Lower leg skin (tissue), 4 donors: ENCODE results near the gene HOXA13. TPM values are rescaled to one million over a fixed set of nuclear protein-coding genes. Genes with fewer than 3 reads are reported as not detected.

Source experiments
- DNase-seq, 2 donors: peaks; one replicate each; pipeline ENCODE4 v3.0.0-alpha.2; 2019; ENCODE audit warnings: low spot score in 2 of 2
- H3K4me3 ChIP-seq: fragments of 200-600 bp; sonication (generic); 2 replicates; pipeline ENCODE4 v1.5.1; 2017; ENCODE audit warnings: mild to moderate bottlenecking, low read depth; ENCODE audit not compliant: poor library complexity, severe bottlenecking
- CTCF ChIP-seq, 3 donors: fragments of 450-650 bp; IDR thresholded peaks; one replicate each; pipeline ENCODE4 v1.5.1; 2016; ENCODE audit warnings: antibody characterized with exemption in 3 of 3, mild to moderate bottlenecking in 3 of 3, moderate library complexity in 2 of 3
- POLR2A ChIP-seq, 2 donors: fragments of 450-650 bp; IDR thresholded peaks; one replicate each; pipeline ENCODE4 v1.6.1; 2016 to 2017; ENCODE audit warnings: antibody characterized with exemption in 2 of 2, mild to moderate bottlenecking in 1 of 2, moderate library complexity in 1 of 2
- WGBS, 2 donors: methylation state at CpG; one replicate each; pipeline ENCODE4 v1.1.5; 2018; 5-methylcytosine and 5-hydroxymethylcytosine counted together
- intact Hi-C: fragments of 100-400 bp; cut with DNase I; formaldehyde crosslinking; loops from one replicate; pipeline ENCODE4 v1.15.0; 2023; ENCODE audit warnings: low total_unique reads
- total RNA-seq, 4 donors: library from RNA; depleted of rRNA; stranded (reverse); fragments of >200 nt; gene quantifications; one replicate each; pipeline ENCODE4 v1.1.0, GENCODE V29; 2016

Gene HOXA13
- total RNA-seq, 4 donors from 2014 or later, result 0.11 to 0.54 (median 0.27) TPM

GRCh38 chr7:27164045-27164366, 35.9 kb downstream of the HOXA13 start:
- intact Hi-C loops, result loop anchor here (5.0 to 10.0 kb wide), 2 partner anchors 797 to 959 kb away; partner anchors contain the start of genes CBX3 and HNRNPA2B1
- no peak for DNase-seq
- 17% methylated on average over 12 of the region's 12 CpGs for WGBS, 2 donors
- peak overlapping the region; percentile 54 for H3K4me3 ChIP-seq
- TF ChIP-seq POLR2A (IDR thresholded peaks at IDR 0.05) (no peak), CTCF (IDR thresholded peaks at IDR 0.05) (no peak)

- 25 to 42% methylated on average over 24 of the region's 24 CpGs for WGBS, 2 donors
- no peak for DNase-seq
- intact Hi-C loops, result loop anchor here (5.0 to 10.0 kb wide), 2 partner anchors 796 to 959 kb away; partner anchors contain the start of genes CBX3 and HNRNPA2B1
- TF ChIP-seq POLR2A (IDR thresholded peaks at IDR 0.05) (no peak), CTCF (IDR thresholded peaks at IDR 0.05) (no peak)
- no peak overlapping the region for H3K4me3 ChIP-seq
These were observed 36.4 kb downstream of the HOXA13 start for GRCh38 chr7:27163288-27164044.

- 31 to 42% methylated on average over 7 of the region's 7 CpGs for WGBS, 2 donors
- DNase-seq, result no peak
- TF ChIP-seq POLR2A (IDR thresholded peaks at IDR 0.05) (no peak), CTCF (IDR thresholded peaks at IDR 0.05) (no peak)
- intact Hi-C loops, result loop anchor here (5.0 to 10.0 kb wide), 2 partner anchors 795 to 958 kb away; partner anchors contain the start of genes CBX3 and HNRNPA2B1
- H3K4me3 ChIP-seq, result no peak overlapping the region
These were observed 37.2 kb downstream of the HOXA13 start for GRCh38 chr7:27162561-27163287.

- WGBS, 2 donors, result 32 to 41% methylated on average over 27 to 30 of the region's 30 CpGs
- intact Hi-C loops, result loop anchor here (5.0 to 10.0 kb wide), 2 partner anchors 795 to 957 kb away; partner anchors contain the start of genes CBX3 and HNRNPA2B1
- no peak overlapping the region for H3K4me3 ChIP-seq
- peak in 1 of 2 donors; percentile 86 for DNase-seq
- TF ChIP-seq POLR2A (IDR thresholded peaks at IDR 0.05), result no peak
- no peak for TF ChIP-seq CTCF (IDR thresholded peaks at IDR 0.05)
These were observed 38.0 kb downstream of the HOXA13 start for GRCh38 chr7:27161721-27162560.

GRCh38 chr7:27161214-27161720, 38.6 kb downstream of the HOXA13 start:
- TF ChIP-seq POLR2A (IDR thresholded peaks at IDR 0.05) (no peak), CTCF (IDR thresholded peaks at IDR 0.05) (no peak)
- 10 to 15% methylated on average over 26 to 27 of the region's 27 CpGs for WGBS, 2 donors
- no peak overlapping the region for H3K4me3 ChIP-seq
- intact Hi-C loops, result loop anchor here (5.0 to 10.0 kb wide), 2 partner anchors 794 to 956 kb away; partner anchors contain the start of genes CBX3 and HNRNPA2B1
- peak in 1 of 2 donors; percentile 89 for DNase-seq
